ENCODE results near the gene MED8. TPM values are rescaled to one million over a fixed set of nuclear protein-coding genes. Genes with fewer than 3 reads are reported as not detected.

The MED8 gene
- total and polyA plus RNA-seq, 2 experiments from 2014 or later = 16.6 to 25.7 TPM

- peaks cover 29% of the 10 kb centered on the region for H3K4me1 Mint-ChIP-seq
- peak overlapping the region; percentile 64 for H2AFZ ChIP-seq
- H3K9me2 ChIP-seq (ENCODE audit: insufficient read depth) = no peaks in the 10 kb centered on the region
- peaks cover 20% of the 10 kb centered on the region for H3K4me1 ChIP-seq (ENCODE audit: insufficient read depth)
- no peaks in the 10 kb centered on the region for H3K9me3 Mint-ChIP-seq
- H4K20me1 ChIP-seq (replicated peaks; ENCODE audit: insufficient read depth) = no peaks in the 10 kb centered on the region
- TF ChIP-seq ZNF462 (CRISPR knock-in tag; IDR thresholded peaks at IDR 0.05) = no peak
- peak; percentile 86 for TF ChIP-seq POLR2AphosphoS5 (IDR thresholded peaks at IDR 0.05; ENCODE audit: low read depth)
- TF ChIP-seq ETS1 (IDR thresholded peaks at IDR 0.05) = 0 out of 2 replicates have a peak, but pooled peaks have one; percentile 14
- no peak for TF ChIP-seq JUNB (IDR thresholded peaks at IDR 0.05; ENCODE audit: unreplicated experiment)
- no peak for TF ChIP-seq EZH2phosphoT487 (IDR thresholded peaks at IDR 0.05; ENCODE audit: unreplicated experiment)
- TF ChIP-seq ZNF331 (CRISPR knock-in tag; IDR thresholded peaks at IDR 0.05; ENCODE audit: low read depth) = no peak
- TF ChIP-seq STAT1 (IDR thresholded peaks at IDR 0.05; ENCODE audit: unreplicated experiment) = no peak
- peak overlapping the region; percentile 81 for H3K4me2 ChIP-seq
- H3K27me3 Mint-ChIP-seq (ENCODE audit: insufficient read depth, low read depth, poor library complexity) = peaks cover 3% of the 10 kb centered on the region
- H3K27ac Mint-ChIP-seq = peak overlapping the region; percentile 99
- no peaks in the 10 kb centered on the region for H3K79me2 ChIP-seq (replicated peaks; ENCODE audit: insufficient read depth)
- no peaks in the 10 kb centered on the region for H3K36me3 Mint-ChIP-seq (ENCODE audit: low read depth)
- DNase-seq (ENCODE audit: low spot score) (peak; percentile 41), ATAC-seq (peak; percentile 1)
- peaks cover 13% of the 10 kb centered on the region; the same call in 1 of the 2 replicates for H3F3A ChIP-seq (replicated peaks; ENCODE audit: low read depth)
- H3K27ac ChIP-seq (ENCODE audit: low read depth) = peak overlapping the region; percentile 94
- peaks cover 18% of the 10 kb centered on the region for H3K27me3 ChIP-seq (ENCODE audit: insufficient read depth)
- H3K4me3 Mint-ChIP-seq = peak overlapping the region; percentile 77
- peak overlapping the region; percentile 84 for H3K4me3 ChIP-seq
- no peaks in the 10 kb centered on the region for H3K36me3 ChIP-seq (ENCODE audit: insufficient read depth)
These were observed 39.9 kb downstream of the MED8 start for GRCh38 chr1:43349594-43350306.

Data from GM23338 (cell line).